Hindlimb muscle (tissue), 1 donor: ENCODE measurements around the gene ZIC2. TPM values are rescaled to one million over a fixed set of nuclear protein-coding genes. Genes with fewer than 3 reads are reported as not detected.

Experiments
- DNase-seq: peaks from one replicate; pipeline ENCODE4 v3.0.0-alpha.2; 2013
- polyA plus RNA-seq: library from polyadenylated mRNA; unstranded; fragments of 120-200 nt; gene quantifications from one replicate; pipeline ENCODE4 v1.2.1, GENCODE V29; 2013; ENCODE audit not compliant: insufficient read length

The ZIC2 gene
- polyA plus RNA-seq, 1 donor: not detected

DNA sequence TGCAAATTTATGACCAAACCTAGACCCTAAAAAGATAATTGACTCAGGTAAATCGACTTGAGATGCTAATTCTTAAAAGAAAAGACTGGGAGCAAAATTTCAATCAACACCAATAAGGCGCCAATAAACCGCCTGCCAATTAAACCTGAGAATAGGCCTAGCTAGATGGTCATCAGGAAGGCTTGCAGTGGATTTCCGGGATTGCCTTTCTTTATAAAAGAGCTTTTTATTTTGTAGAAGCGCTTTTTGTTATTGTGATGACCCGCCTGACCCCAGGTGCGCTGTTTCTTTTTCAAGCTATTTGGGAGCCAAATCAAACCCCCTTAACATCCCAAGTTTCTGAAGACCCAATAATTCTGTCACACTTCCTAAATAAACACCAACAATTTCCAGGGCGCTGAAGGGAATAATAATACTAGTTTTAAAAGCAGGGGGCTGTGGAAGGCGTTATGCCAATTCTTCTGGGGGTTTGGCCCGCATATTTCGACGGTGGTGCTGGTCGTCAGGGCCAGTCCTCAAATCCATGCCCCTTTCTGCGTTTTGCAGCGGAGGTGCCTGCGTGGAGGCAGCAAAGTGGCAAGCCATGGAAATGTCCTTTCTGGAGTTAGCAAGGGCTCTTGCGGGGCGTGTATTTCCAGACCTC is 7.2 kb upstream of the ZIC2 start:
- no peak for DNase-seq

DNA sequence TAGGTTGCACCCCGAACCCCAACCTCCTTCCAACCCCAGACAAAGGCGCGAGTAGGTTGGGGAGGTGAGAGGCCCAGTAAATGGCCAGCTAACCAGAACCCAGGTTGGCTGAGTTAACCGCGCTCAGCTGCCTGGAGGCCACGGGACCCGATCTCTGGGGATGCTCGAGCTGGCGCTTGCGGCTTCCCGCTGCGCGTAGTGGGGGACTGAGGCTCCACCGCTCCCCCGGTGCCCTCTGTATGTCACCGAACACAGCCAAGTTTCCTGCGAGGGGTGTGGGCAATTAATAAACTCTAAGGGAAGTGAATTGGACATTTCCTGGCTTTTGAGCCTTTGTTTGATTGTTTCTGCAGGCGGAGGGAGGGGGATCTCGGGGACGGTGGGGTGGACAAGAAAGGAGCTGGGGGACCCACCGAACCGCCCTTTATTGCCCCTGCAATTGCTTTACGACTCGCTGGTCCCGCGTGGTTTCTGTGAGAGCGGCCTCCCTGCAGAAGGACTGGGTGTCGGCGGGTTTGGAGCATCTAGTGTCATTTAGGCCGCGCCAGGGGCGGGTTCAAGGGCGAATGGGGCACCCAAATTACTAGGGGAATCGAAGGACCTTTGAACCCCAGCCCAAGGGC is 6.5 kb upstream of the ZIC2 start:
- DNase-seq: no peak

DNA sequence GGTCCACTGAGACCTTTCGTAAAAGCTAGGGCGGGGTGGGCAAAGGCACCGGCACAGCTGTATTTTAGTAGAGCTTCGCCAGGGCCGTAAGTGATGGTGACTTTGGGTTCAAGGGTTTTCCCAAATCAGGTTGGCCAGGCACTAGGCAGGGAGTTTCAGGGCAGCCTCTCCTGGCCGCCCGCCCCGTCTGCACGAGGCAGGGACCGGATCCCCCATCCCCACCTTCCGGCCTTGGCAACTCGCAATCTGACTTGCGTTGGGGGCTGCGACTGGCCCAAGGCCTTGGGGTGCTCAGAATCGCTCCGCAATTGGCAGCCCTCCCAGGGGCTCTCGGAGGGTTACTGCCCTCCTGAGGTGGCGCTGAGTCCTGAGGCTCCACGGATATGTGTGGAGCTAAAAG is 6.0 kb upstream of the ZIC2 start:
- no peak for DNase-seq

- DNase-seq: no peak
These were observed 5.0 kb upstream of the ZIC2 start for GRCh38 chr13:99976575-99976974.

GRCh38 chr13:99977334-99977911 is 4.2 kb upstream of the ZIC2 start:
- DNase-seq: no peak

DNA sequence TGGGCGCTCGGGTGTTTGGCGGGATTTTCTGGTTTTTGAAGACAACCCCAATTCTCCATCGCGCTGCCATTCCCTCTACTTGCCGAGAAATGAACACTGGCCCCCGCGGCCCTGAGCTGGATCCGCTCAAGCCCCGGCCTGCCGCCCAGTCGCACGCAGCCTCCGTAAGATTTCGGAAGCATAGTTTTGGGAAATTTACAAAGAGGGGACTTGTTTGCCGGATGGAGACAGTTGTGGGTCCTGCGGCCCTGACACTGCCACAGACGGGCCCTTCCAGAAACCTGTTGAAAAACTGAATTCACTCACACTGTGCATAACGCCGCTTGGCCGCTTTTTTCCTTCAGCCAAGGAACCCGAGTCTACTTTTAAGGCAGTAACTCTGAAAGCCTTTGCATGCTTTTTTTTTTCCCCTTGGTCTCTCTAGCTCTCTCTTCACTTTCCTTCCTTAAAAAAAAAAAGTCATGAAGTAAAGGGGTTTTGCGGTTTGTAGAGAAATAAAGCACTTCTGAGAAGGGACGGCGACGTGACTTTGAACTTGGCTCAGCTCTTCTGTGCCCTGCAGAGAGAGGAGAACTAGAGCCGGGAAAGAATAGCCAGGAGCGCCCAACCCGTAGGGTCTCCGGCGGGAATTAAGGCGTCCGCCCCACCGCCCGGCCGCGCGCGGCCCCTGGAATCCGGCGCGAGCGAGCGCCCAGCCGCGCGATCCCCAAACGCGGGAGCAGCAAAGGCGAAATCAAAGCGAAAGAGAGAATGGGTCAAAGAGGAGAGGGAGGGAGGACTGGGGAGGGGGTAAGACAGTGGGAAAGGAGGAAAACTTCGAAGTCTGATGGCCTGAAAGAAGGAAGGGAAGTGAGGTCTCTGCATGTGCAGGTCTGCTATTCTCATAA is 3.4 kb upstream of the ZIC2 start:
- DNase-seq: no peak

GRCh38 chr13:99978799-99979452 is 2.7 kb upstream of the ZIC2 start:
- DNase-seq: no peak

DNA sequence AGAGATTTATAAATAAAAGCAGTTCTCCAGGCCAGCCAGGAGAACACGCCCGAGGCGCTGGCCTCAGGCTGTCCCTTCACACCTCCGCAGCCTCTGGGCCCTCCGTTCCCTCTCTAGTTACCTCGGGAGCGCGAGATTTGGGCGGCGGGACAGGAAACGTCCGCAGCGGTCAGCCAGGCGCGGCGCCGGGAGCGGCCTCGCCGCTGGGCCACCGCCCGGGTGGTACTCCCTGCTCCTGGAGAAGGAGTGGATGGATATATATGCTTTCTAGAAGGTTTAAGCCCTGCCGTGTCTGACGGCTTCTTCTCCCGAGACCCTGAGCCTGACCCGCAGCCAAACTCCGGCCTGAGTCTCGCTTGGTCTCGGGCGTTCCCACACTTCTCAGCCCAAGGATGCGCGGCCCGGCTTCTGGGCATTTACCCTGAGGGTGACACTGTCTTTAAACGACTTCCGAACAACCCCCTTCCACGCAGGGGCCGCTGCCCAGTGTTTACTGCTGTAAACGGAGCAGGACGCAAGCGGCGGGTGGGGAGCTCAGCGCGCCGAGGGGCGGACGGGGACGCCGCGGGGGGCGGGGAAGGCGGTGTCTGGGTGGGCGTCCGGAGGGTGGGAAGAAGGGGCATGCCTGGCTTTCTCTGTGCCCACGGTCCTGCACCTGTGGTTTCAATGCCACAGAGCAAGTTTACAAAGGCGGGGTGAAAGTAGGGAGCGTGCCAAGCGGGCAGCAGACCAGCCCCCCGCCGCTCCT is 2.0 kb upstream of the ZIC2 start:
- DNase-seq: no peak

- no peak for DNase-seq
These were observed 1.3 kb upstream of the ZIC2 start for GRCh38 chr13:99980201-99980823.

- no peak for DNase-seq
These were observed 505 bp upstream of the ZIC2 start for GRCh38 chr13:99980824-99981734.

GRCh38 chr13:99982036-99982730 is 599 bp downstream of the ZIC2 start:
- no peak for DNase-seq

GRCh38 chr13:99982731-99983498 is 1.3 kb downstream of the ZIC2 start:
- DNase-seq: no peak

GRCh38 chr13:99983499-99984401 is 2.2 kb downstream of the ZIC2 start:
- DNase-seq: no peak

DNA sequence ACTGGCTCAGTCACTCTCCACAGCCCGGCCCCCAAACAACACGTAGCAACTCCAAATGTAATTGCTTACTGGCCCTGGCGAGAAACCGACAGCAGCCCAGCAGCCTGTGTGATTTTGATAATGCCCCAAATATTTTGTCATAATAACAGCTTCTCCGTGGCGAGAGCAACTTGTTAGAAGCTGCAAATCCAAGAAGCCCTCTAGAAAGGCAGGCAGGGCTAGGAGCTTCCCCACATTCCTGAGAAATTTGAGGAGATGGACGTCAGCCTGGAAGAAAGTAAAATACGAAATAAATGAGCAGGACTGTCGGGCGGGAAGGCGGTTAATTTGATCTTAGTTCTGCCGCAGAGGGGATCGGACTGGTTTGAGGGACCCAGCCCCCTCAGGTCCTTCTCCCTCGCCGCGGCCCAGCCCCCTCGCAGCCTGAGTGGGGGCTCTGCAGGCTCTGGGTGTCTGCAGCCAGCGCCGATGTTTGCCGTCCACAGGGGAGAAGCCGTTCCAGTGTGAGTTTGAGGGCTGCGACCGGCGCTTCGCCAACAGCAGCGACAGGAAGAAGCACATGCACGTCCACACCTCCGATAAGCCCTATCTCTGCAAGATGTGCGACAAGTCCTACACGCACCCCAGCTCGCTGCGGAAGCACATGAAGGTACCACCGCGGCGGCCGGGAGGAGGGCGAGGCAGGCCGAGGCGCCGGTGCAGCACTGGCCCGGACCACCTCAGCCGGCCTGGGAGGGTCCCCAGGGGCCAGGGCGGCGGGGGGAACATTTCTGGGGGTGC is 3.1 kb downstream of the ZIC2 start:
- DNase-seq: no peak

- DNase-seq: no peak
These were observed 3.8 kb downstream of the ZIC2 start for GRCh38 chr13:99985241-99985874.

DNA sequence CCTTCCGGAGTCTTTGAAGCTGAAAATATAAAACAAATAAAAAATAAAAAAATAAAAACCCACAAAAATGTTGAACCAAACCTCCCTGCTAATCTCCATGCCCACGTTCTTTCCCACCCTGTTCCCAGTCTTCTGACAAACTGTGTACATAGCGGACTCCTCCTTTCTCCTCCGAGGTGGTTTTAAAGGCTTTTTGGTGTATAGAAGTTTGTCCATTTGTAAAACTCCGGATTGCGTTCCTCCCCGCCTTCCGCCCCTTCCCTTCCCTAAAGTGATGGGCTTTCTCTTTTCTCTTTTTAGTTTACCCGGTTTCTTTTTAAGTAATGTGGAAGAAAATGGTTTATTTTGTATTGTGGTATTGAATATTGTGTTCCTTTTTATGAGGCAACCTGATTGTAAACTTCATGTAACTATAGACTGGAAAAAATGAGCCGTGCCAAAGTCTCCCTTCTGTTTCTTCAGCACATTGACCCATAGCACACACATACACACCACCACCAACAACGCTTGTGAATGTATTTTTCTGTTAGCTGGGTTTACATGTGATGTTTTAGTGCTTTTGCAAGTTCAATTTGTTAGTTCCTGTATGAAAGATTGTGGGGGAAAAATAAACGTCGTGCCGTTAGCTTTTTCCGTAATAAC is 4.4 kb downstream of the ZIC2 start:
- no peak for DNase-seq
